WTC11 (cell line): ENCODE results near the gene PSME2.

Experiments
- ZNF263 ChIP-seq: sonication (generic); formaldehyde crosslinking; IDR thresholded peaks from 2 replicates; pipeline ENCODE4 v1.8.1; 2022; ENCODE audit warnings: low read depth, mild to moderate bottlenecking, moderate library complexity, missing genetic modification reagents
- TF ChIP-seq, protein P1 (sequence below): fragments of 200-600 bp; IDR thresholded peaks from 2 replicates; pipeline ENCODE4 v1.8.0; 2022; ENCODE audit warnings: antibody characterized with exemption

DNA sequence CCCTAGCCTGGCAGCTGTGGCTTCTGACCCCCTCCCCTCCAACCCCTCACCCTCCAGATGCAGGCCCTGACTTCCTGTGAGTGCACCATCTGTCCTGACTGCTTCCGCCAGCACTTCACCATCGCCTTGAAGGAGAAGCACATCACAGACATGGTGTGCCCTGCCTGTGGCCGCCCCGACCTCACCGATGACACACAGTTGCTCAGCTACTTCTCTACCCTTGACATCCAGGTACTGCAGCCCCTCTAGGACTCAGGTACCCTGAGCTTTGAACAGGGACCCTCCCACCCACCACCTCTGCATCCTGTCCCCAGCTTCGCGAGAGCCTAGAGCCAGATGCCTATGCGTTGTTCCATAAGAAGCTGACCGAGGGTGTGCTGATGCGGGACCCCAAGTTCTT, 8.7 kb upstream of the PSME2 start:
- TF ChIP-seq, protein P1, sequence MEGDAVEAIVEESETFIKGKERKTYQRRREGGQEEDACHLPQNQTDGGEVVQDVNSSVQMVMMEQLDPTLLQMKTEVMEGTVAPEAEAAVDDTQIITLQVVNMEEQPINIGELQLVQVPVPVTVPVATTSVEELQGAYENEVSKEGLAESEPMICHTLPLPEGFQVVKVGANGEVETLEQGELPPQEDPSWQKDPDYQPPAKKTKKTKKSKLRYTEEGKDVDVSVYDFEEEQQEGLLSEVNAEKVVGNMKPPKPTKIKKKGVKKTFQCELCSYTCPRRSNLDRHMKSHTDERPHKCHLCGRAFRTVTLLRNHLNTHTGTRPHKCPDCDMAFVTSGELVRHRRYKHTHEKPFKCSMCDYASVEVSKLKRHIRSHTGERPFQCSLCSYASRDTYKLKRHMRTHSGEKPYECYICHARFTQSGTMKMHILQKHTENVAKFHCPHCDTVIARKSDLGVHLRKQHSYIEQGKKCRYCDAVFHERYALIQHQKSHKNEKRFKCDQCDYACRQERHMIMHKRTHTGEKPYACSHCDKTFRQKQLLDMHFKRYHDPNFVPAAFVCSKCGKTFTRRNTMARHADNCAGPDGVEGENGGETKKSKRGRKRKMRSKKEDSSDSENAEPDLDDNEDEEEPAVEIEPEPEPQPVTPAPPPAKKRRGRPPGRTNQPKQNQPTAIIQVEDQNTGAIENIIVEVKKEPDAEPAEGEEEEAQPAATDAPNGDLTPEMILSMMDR: no peak
- no peak for TF ChIP-seq ZNF263
